Naive B cell (primary cell): ENCODE data around the gene HPSE. TPM values are rescaled to one million over a fixed set of nuclear protein-coding genes. Genes with fewer than 3 reads are reported as not detected.
"Not testable (repeated sequence)": the region's sequence is repeated elsewhere in the genome, so short reads cannot be mapped to it uniquely, and the experiment has no call there.

Experiments used
- ATAC-seq, 2 donors: fragments of 150-1000 bp; cut with Tn5 transposase; 2 replicates each; pipeline ENCODE4 v1.10.0; 2021; ENCODE audit warnings: low read depth in 2 of 2, mild to moderate bottlenecking in 2 of 2, moderate library complexity in 2 of 2
- DNase-seq: peaks from one replicate; pipeline ENCODE4 v3.0.0; 2022
- H3K27ac Mint-ChIP-seq, 6 donors: one replicate each; pipeline ENCODE4 v1.8.0; 2020 to 2022; ENCODE audit warnings: mild to moderate bottlenecking in 6 of 6, mixed read lengths in 6 of 6, moderate library complexity in 5 of 6, inconsistent platforms in 2 of 6
- H3K27me3 Mint-ChIP-seq, 3 donors: one replicate each; pipeline ENCODE4 v1.8.0; 2021 to 2022; ENCODE audit warnings: mixed read lengths in 3 of 3, mild to moderate bottlenecking in 1 of 3
- H3K36me3 Mint-ChIP-seq, 2 donors: one replicate each; pipeline ENCODE4 v1.8.0; 2020 to 2022; ENCODE audit warnings: mixed read lengths in 2 of 2, inconsistent platforms in 1 of 2, mild to moderate bottlenecking in 1 of 2
- H3K4me1 Mint-ChIP-seq, 3 donors: one replicate each; pipeline ENCODE4 v1.8.0; 2020 to 2022; ENCODE audit warnings: mixed read lengths in 3 of 3, inconsistent platforms in 1 of 3, mild to moderate bottlenecking in 1 of 3, moderate library complexity in 1 of 3
- H3K4me3 Mint-ChIP-seq, 8 donors: one replicate each; pipeline ENCODE4 v1.8.0; 2020 to 2022; ENCODE audit warnings: mild to moderate bottlenecking in 8 of 8, mixed read lengths in 8 of 8, moderate library complexity in 8 of 8, inconsistent platforms in 2 of 8
- H3K9me3 Mint-ChIP-seq, 7 donors: one replicate each; pipeline ENCODE4 v1.8.0; 2020 to 2022; ENCODE audit warnings: mixed read lengths in 7 of 7, mild to moderate bottlenecking in 5 of 7, inconsistent platforms in 2 of 7, moderate library complexity in 1 of 7
- polyA plus RNA-seq, 6 donors: library from polyadenylated mRNA; unstranded; fragments of 300-500 nt; fragmentation: Illumina TruSeq; gene quantifications; one replicate each; pipeline ENCODE4 v1.2.3, GENCODE V29; 2021; ENCODE audit warnings: low read depth in 6 of 6

The HPSE gene
- polyA plus RNA-seq, 6 donors from 2014 or later, result 0.98 to 2.8 (median 2.5) TPM

GRCh38 chr4:83288381-83288780 is 46.3 kb downstream of the HPSE start:
- not testable (repeated sequence) for DNase-seq, H3K4me3 Mint-ChIP-seq, H3K9me3 Mint-ChIP-seq, H3K27ac Mint-ChIP-seq, H3K27me3 Mint-ChIP-seq, H3K36me3 Mint-ChIP-seq, ATAC-seq
- H3K4me1 Mint-ChIP-seq, result peaks cover 14 to 18% (median 14%) of the 10 kb centered on the region in 3 donors

DNA sequence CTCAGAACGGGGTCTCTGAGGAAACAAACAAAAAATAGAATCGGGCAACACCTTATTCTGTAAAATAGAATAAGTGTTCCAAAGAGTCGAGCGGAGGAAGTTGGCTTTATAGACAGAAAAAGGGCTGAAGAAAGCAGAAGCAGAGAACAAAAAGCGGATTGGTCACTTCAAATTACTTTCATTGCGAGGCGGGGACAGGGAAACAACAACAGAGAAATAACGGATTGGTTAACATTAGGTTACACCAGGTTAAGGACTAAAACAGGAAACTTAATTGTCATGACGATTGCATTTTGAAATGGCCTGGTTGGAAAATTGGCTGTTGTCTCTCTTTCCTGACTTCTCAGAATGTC is 49.6 kb downstream of the HPSE start:
- H3K27ac Mint-ChIP-seq, result peak overlapping the region; percentile 97 to 100 (median 99)
- H3K27me3 Mint-ChIP-seq, result no peaks in the 10 kb centered on the region
- peaks cover 0 to 4% of the 10 kb centered on the region in 2 donors for H3K36me3 Mint-ChIP-seq
- DNase-seq, result peak; percentile 62
- peak; percentile 43 to 46 for ATAC-seq
- H3K4me1 Mint-ChIP-seq, result peaks cover 21 to 33% (median 31%) of the 10 kb centered on the region in 3 donors
- H3K9me3 Mint-ChIP-seq, result peaks cover 0 to 4% (median 2%) of the 10 kb centered on the region in 7 donors
- H3K4me3 Mint-ChIP-seq, result peak overlapping the region; percentile 89 to 99 (median 98)

DNA sequence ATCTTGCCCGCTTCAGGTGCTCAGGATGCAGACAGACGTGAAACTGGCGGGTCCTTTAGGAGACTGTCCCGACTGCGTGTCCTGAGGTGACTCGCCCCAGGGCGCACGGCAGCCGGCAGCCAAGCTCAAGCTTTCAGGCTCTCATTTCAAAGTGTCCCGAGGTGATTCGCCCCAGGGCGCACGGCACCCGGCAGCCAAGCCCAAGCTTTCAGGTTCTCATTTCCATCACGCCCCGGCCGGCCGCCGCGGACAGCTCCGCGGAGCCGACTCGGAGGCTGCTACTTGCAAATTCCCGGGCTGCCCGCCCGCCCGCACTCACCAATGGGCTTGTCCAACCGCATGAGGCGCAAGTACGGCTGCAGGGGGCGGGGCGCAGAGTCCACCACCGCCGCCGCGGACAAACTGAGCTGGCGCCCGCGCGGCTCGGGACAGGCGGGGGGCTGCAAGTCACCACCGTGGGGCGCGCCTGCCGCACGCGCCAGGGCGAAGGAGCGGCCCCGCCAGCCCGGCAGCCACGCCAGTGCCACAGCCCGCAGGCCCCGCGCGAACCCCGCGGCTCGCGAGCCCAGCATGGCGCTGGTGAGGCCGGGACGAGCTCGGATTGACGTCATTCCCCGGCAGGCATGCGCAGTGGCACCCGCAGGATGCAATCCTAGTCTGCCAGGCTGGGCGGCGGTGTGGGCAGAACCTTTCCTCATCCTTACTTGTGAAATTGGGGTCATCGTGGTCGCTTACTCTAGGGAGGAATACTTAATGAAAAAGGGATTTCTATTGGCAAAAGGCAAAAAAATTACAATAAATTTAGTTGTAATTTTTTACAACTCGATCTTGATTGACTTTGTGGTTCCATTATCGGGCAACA is 50.2 kb downstream of the HPSE start, which contains the start of gene COQ2:
TSS of gene COQ2 (minus strand) at position 606 of the 862 bp plus-strand sequence. CDS start at position 572, 34 bp downstream.
- ATAC-seq, result peak; percentile 85 to 87
- H3K36me3 Mint-ChIP-seq, result peaks cover 0 to 4% of the 10 kb centered on the region in 2 donors

GRCh38 chr4:83283181-83283580 is 51.5 kb downstream of the HPSE start:
- Mint-ChIP-seq H3K27ac (peak overlapping the region in 1 of 6 donors; percentile 97), H3K4me3 (peak overlapping the region; percentile 57 to 99 (median 95)), H3K9me3 (no peaks in the 10 kb centered on the region), H3K36me3 (peaks cover 0 to 9% of the 10 kb centered on the region in 2 donors), H3K27me3 (no peaks in the 10 kb centered on the region), H3K4me1 (peaks cover 21 to 38% (median 31%) of the 10 kb centered on the region in 3 donors)
- ATAC-seq, result no peak
- DNase-seq, result no peak

More for the DNA sequence above, 50.2 kb downstream of the HPSE start, which contains the start of gene COQ2:
- no peaks in the 10 kb centered on the region for H3K9me3 Mint-ChIP-seq
- H3K27ac Mint-ChIP-seq, result peak within 1 kb of the TSS; percentile 97 to 100 (median 99)
- peak; percentile 94 for DNase-seq
- H3K4me3 Mint-ChIP-seq, result peak within 1 kb of the TSS; percentile 89 to 99 (median 98)
- H3K27me3 Mint-ChIP-seq, result no peaks in the 10 kb centered on the region
- peaks cover 21 to 33% (median 31%) of the 10 kb centered on the region in 3 donors for H3K4me1 Mint-ChIP-seq

DNA sequence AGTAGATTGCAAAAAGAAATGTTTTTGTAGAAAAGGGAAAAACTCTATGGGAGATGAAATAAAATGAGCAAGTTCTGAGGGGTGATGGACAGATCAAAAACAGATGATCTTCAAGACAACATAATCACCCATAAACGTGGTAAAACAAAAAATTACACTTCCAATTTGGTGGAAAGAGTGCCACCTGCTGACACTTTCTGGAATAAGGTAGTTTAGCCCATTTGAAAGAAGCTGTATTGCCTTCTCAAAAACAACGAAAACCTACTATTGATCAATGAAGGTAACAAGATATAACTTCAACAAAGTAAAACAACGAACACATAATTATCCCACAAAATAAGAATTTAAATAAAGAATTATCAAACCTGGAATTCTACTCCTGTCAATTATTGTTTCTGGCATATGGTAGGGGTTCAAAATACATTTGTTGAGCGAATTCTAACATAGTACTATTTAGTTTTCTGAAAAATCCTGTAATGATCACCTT is 52.6 kb downstream of the HPSE start:
- Mint-ChIP-seq H3K36me3 (peaks cover 0 to 9% of the 10 kb centered on the region in 2 donors), H3K27me3 (no peaks in the 10 kb centered on the region), H3K27ac (peak overlapping the region in 3 of 6 donors; percentile 31 to 70 (median 40)), H3K4me1 (peaks cover 21 to 38% (median 35%) of the 10 kb centered on the region in 3 donors), H3K4me3 (peak overlapping the region in 2 of 8 donors; percentile 19 to 98), H3K9me3 (no peaks in the 10 kb centered on the region)
- ATAC-seq (no peak), DNase-seq (peak; percentile 57)

GRCh38 chr4:83281307-83281706 is 53.3 kb downstream of the HPSE start:
- Mint-ChIP-seq H3K4me3 (peak overlapping the region in 1 of 8 donors; percentile 98), H3K9me3 (no peaks in the 10 kb centered on the region)
- ATAC-seq, result no peak

DNA sequence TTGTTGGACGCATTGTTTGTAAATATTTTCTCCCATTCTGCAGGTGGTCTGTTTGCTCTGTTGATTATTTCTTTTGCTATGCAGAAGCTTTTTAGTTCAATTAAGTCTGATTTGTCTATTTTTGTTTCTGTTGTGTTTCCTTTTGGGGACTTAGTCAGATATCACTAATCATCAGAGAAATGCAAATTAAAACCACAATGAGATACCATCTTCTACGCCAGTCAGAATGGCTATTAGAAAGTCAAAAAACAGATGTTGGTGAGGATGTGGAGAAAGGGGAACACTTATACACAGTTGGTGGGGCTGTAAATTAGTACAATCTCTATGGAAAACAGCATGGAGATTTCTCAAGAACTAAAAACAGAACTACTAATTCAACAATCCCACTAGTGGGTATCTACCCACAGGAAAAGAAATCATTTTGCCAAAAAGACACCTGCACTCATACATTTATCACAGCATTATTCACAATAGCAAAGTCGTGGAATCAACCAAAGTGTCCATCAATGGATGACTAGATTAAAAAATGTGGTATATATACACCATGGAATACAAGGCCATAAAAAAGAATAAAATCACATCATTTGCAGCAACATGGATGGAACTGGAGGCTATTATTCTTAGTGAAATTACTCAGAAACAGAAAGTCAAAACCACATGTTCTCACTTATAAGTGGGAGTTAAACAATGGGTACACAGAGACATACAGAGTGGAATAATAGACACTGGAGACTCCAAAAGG is 58.2 kb downstream of the HPSE start:
- Mint-ChIP-seq H3K4me3 (peak overlapping the region in 3 of 8 donors; percentile 19 to 49 (median 40)), H3K9me3 (no peaks in the 10 kb centered on the region), H3K27me3 (no peaks in the 10 kb centered on the region), H3K4me1 (peaks cover 21 to 29% (median 28%) of the 10 kb centered on the region in 3 donors), H3K36me3 (peaks cover 0 to 5% of the 10 kb centered on the region in 2 donors), H3K27ac (peak overlapping the region in 3 of 6 donors; percentile 47 to 86 (median 56))
- DNase-seq, result peak; percentile 14
- peak; percentile 55 to 69 for ATAC-seq

More at GRCh38 chr4:83281307-83281706, 53.3 kb downstream of the HPSE start:
- Mint-ChIP-seq H3K27me3 (no peaks in the 10 kb centered on the region), H3K4me1 (peaks cover 26 to 43% (median 39%) of the 10 kb centered on the region in 3 donors), H3K27ac (peak overlapping the region in 1 of 6 donors; percentile 43), H3K36me3 (peaks cover 0 to 9% of the 10 kb centered on the region in 2 donors)
- DNase-seq, result no peak

GRCh38 chr4:83273926-83274325 is 60.7 kb downstream of the HPSE start:
- not testable (repeated sequence) for ATAC-seq, DNase-seq, H3K27me3 Mint-ChIP-seq, H3K4me3 Mint-ChIP-seq, H3K9me3 Mint-ChIP-seq, H3K36me3 Mint-ChIP-seq
- H3K4me1 Mint-ChIP-seq, result peaks cover 18 to 29% (median 21%) of the 10 kb centered on the region in 3 donors
- H3K27ac Mint-ChIP-seq, result peak overlapping the region in 1 of 6 donors; percentile 19

DNA sequence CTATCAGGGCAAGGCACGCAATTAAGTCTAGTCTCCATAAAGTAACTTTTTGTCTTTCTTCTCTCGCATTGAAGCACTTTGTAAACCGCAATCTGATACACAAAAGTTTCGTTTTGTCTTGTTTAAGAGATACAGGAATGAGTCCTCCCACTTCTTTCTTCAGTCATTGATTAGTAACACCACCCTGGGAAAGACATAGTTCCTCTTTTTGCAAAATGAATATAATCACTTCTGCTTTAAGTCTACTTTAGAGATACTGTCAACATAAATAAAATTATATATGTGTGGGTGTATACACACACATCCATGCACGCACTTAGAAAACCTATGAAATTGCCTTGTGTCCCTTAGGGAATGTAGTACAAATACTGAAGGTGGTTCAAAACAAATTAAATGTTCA is 61.7 kb downstream of the HPSE start:
- Mint-ChIP-seq H3K4me3 (peak overlapping the region in 4 of 8 donors; percentile 3 to 53 (median 24)), H3K27ac (peak overlapping the region in 3 of 6 donors; percentile 19 to 45 (median 36)), H3K9me3 (no peaks in the 10 kb centered on the region), H3K4me1 (peaks cover 18 to 29% (median 18%) of the 10 kb centered on the region in 3 donors), H3K27me3 (no peaks in the 10 kb centered on the region), H3K36me3 (peaks cover 0 to 9% of the 10 kb centered on the region in 2 donors)
- ATAC-seq, result peak; percentile 89 to 90
- peak; percentile 55 for DNase-seq

DNA sequence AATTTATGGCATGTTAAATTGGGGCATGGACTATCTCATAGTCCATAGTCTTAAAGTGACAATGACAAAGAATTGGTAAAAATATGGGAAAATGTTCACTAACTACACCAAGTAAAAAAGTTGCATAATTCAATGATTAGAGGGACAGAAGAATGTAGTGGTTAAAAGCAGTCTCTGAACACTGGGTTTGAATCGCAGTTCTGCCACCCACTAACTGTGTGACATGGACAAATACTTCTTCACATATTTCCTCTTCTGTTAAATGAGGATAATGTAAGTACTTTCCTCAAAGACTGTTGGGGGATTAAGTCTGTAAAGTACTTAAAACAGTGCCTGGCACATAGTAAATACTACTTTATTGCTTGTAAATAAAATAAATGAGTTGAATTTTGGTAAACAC is 65.4 kb downstream of the HPSE start:
- Mint-ChIP-seq H3K27me3 (no peaks in the 10 kb centered on the region), H3K9me3 (no peaks in the 10 kb centered on the region), H3K4me1 (peaks cover 6 to 16% (median 9%) of the 10 kb centered on the region in 3 donors), H3K36me3 (peaks cover 0 to 10% of the 10 kb centered on the region in 2 donors), H3K27ac (no peak overlapping the region), H3K4me3 (no peak overlapping the region)
- ATAC-seq (no peak), DNase-seq (no peak)

GRCh38 chr4:83268491-83268890 is 66.2 kb downstream of the HPSE start:
- DNase-seq (no peak), ATAC-seq (no peak)
- H3K27me3 Mint-ChIP-seq, result no peaks in the 10 kb centered on the region
- H3K9me3 Mint-ChIP-seq, result no peaks in the 10 kb centered on the region
- peaks cover under 1 to 10% of the 10 kb centered on the region in 2 donors for H3K36me3 Mint-ChIP-seq
- peaks cover 6 to 13% (median 9%) of the 10 kb centered on the region in 3 donors for H3K4me1 Mint-ChIP-seq
- H3K4me3 Mint-ChIP-seq, result no peak overlapping the region
- peak overlapping the region in 2 of 6 donors; percentile 10 to 39 for H3K27ac Mint-ChIP-seq

DNA sequence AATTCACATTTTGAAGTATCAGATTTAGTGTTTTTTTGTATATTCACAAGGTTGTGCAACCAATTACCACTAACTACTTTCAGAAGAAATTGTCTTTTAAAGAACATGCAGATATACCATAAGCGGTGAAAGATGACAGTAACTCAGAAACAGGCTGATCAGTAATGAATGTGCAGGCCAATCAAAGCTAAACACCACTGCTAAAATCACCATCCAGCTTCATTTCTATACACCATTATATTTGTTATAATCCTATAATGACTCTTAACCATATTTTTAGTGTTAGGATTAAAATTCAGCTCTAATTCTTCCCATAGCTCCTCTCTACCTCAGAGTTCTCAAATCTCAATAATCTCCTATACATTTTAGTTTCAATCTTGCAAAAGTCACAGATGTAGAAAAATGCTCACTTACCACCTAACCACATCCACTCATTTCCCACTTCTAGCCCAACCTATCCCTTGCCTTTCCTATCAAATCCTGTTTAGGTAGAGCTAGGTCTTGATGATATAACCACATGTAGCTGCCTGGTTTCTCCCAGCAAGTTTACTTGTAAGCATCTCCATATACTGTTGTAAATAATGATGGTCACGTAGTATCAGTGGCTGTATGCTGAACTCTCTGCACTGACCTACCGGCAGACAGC is 66.7 kb downstream of the HPSE start:
- Mint-ChIP-seq H3K27ac (peak overlapping the region in 2 of 6 donors; percentile 10 to 30), H3K36me3 (peaks cover 6 to 13% of the 10 kb centered on the region in 2 donors)

More for the DNA sequence above, 66.7 kb downstream of the HPSE start:
- DNase-seq (no peak), ATAC-seq (no peak)
- H3K27me3 Mint-ChIP-seq, result no peaks in the 10 kb centered on the region
- H3K4me1 Mint-ChIP-seq, result peaks cover 5 to 8% (median 6%) of the 10 kb centered on the region in 3 donors
- no peak overlapping the region for H3K4me3 Mint-ChIP-seq
- H3K9me3 Mint-ChIP-seq, result no peaks in the 10 kb centered on the region
